GM12873 (cell line): ENCODE measurements around the gene BMP2K.

Source experiments
- TF ChIP-seq, protein P1 (sequence below): IDR thresholded peaks from 2 replicates; pipeline ENCODE4 v1.5.1; 2012; ENCODE audit warnings: low read depth, mild to moderate bottlenecking, moderate library complexity, low read length, control low read depth; ENCODE audit not compliant: insufficient read depth; ENCODE audit errors: missing control alignments

The BMP2K gene

DNA sequence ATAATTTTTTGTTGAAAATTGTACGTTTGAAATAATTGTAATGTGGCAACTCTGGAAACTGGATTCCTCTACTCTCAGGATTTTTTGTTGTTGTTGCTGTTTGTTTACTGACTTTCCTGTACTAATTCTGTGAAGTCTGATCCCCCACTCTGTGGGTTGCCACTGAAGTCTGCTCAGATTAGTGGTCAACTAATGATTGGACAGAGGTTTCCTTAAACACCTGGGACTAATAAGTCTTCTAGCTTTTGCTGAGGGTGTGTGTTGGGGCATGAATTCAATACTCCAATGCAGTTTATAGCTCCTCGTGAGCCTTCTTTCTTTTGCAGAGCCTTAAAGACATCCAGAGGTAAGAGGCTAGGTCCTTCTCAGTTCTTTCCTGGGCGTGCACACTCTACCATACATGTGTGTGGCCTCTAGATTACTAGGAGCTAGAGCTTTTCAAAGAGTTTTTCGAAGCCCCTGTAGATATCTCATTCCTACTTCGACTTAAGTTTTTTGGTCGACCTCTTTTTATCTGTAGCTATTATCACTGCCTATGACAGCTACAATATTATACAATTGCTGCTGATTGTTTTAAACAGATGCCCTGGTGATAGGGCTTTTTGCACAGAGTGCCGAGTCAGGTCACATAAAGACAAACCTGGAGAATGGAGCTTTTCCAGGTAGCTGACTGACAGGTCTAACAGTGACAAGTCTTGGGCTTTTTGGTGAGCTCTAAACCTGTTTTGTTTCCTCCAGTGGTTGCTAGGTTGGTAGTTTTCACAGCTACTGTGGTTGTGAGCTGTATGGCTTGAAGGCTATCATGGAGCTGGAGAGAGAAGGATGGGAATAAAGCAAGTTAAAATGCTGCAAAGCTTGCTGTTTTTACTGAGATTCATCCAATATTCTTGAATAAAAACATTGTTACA lies 34.0 kb downstream of the BMP2K start:
- TF ChIP-seq, protein P1, sequence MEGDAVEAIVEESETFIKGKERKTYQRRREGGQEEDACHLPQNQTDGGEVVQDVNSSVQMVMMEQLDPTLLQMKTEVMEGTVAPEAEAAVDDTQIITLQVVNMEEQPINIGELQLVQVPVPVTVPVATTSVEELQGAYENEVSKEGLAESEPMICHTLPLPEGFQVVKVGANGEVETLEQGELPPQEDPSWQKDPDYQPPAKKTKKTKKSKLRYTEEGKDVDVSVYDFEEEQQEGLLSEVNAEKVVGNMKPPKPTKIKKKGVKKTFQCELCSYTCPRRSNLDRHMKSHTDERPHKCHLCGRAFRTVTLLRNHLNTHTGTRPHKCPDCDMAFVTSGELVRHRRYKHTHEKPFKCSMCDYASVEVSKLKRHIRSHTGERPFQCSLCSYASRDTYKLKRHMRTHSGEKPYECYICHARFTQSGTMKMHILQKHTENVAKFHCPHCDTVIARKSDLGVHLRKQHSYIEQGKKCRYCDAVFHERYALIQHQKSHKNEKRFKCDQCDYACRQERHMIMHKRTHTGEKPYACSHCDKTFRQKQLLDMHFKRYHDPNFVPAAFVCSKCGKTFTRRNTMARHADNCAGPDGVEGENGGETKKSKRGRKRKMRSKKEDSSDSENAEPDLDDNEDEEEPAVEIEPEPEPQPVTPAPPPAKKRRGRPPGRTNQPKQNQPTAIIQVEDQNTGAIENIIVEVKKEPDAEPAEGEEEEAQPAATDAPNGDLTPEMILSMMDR = no peak

DNA sequence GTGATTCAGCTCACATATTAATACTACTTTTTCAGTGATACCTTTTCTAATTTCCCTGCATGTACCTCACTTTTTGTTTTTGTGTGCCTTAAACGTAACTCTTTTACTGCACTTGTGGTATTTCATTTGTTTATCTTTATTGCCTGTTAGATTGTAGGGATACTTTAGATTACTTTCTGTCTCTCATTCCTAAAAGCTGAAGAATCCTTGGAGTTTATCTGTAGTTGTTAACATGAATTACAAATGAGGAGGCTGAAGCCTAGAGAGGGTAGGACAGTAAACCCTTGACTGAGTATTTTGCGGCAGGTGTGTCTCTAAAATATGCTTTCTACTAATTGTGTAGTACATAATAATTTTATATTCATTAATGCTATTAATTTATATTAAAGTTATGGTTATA lies 34.9 kb downstream of the BMP2K start:
- TF ChIP-seq, protein P1 = no peak

DNA sequence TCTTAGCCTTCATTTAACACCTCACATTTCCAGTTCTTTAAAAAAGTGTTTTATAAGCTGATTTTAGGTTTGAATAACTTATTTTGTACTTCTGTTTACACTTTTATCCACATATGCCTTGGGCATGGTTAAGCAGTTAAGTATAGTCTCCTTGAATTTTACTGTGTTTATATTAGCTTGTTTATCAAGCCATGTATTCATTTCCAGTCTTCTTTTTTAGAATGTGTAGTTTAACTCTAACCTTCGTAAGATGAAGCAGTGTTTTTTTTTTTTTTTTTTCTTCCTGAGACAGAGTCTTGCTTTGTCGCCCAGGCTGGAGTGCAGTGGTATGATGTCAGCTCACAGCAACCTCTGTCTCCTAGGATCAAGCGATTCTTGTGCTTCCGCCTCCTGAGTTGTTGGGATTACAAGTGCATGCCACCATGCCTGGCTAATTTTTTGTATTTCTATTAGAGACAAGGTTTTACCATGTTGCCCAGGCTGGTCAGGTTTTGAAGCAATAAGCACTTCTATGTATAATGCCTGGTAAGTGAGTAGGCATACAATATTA lies 42.5 kb downstream of the BMP2K start:
- TF ChIP-seq, protein P1 = no peak

DNA sequence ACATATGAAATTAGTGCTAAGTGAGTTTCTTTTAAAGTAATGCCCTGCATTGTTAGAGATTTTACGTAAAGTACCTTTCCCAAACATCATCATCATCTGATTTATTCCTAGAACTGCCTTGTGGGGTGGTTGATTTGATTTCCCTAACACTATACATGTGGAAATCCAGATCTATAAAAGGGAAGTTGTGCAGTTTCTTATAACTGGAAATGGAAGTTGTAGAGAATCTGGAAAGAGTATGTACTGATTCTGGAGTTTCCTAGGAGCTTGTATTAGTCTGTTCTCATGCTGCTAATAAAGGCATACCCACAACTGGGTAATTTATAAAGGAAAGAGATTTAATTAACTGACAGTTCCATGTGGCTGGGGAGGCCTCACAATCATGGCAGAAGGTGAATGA lies 47.9 kb downstream of the BMP2K start:
- TF ChIP-seq, protein P1 = no peak

DNA sequence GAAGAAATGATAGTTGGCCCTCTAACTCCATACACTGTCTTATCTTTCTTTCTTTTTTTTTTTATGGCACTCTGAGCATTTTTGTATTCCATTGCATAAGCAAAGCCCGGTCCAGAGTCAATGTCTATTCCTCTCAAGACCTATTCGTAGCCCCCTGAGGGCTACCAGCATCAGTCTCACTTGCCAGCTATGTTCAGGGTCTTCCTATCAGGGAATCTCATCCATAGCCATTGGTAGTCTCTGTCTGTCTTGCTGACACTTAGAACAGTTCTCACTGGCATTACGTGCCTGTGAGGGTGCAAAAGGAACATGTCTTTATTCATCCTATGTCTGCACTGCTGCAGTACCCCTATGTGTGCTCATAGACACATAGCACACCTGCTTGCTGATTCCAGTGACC lies 51.0 kb downstream of the BMP2K start:
- TF ChIP-seq, protein P1 = no peak

DNA sequence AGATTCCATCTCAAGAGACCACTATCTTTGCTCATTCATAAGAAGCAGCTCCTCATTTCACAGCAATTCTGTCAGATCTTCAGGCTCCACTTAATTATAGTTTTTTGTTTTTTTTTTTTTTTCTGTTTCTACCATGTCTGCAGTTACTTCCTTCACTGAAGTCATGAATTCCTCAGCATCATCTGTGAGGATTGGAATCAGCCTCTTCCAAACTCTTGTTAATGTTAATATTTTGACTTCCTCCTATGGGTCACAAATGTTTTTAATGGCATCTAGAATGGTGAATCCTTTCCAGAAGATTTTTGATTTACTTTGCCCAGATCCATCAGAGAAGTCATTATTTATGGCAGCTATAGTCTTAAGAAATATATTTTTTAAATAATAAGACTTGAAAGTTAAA lies 53.1 kb downstream of the BMP2K start:
- TF ChIP-seq, protein P1 = no peak

DNA sequence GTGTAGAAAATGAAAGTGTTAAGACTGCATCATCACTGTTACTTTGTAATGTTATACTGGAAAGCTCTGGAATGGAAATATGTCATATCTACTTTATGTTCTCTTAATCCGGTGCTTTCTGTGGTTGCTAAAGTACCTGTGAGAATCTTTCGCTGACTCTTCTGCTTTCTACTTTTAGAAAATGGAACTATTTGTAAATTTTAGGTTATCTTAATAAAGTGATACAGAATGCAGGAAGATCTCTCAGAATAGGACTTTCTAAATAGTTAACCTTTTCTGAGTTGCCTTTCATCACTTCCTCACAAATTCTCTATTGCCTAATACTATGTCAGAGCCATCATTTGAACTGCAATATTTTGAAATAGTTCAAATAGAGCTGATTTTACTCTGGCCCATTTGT lies 69.3 kb downstream of the BMP2K start:
- TF ChIP-seq, protein P1 = no peak
